GM12878 (cell line): Measurements from ENCODE around the gene THAP4. TPM values are rescaled to one million over a fixed set of nuclear protein-coding genes. Genes with fewer than 3 reads are reported as not detected.

Source experiments
- ATAC-seq: fragments of 200-7000 bp; cut with Tn5 transposase; 3 replicates; pipeline ENCODE4 v1.9.1; 2020; ENCODE audit warnings: mild to moderate bottlenecking, moderate library complexity
- BruUV-seq: library from RNA; stranded (reverse); fragments of 400-500 nt; replicated peaks from 2 replicates; lab custom pipeline; 2021; lab: Mats Ljungman, UMichigan
- CTCF ChIA-PET: fragments of 300-600 bp; sonication (Branson Sonifier 250); formaldehyde crosslinking; extraction: SDS; loops from one replicate; lab custom pipeline; 2021; ENCODE audit warnings: inconsistent platforms; lab: Yijun Ruan, JAX
- POLR2A ChIA-PET: fragments of 350-600 bp; formaldehyde crosslinking; extraction: SDS; loops from one replicate; lab custom pipeline; 2021; ENCODE audit warnings: inconsistent platforms; lab: Charles Lee
- RAD21 ChIA-PET: fragments of 300-600 bp; sonication (Branson Sonifier 250); formaldehyde crosslinking; loops from one replicate; lab custom pipeline; 2023; ENCODE audit warnings: antibody characterized with exemption; ENCODE audit not compliant: unreplicated experiment; lab: Charles Lee
- SMC1A ChIA-PET: fragments of 300-600 bp; sonication (Branson Sonifier 250); formaldehyde crosslinking; loops from one replicate; lab custom pipeline; 2023; ENCODE audit not compliant: unreplicated experiment, uncharacterized antibody; lab: Charles Lee
- DNase-seq: peaks from one replicate; pipeline ENCODE4 v3.0.0-alpha.2; 2011; ENCODE audit warnings: low read depth, low spot score
- FAIRE-seq: peaks from 3 replicates; lab custom pipeline; 2011; peaks lifted over from hg19 to GRCh38; lab: Jason Lieb, UNC
- H2AFZ ChIP-seq: 2 replicates; pipeline ENCODE4 v1.6.0; 2011; ENCODE audit warnings: low read depth, low read length, control low read depth; ENCODE audit not compliant: control insufficient read depth
- H3K27ac ChIP-seq: 2 replicates; pipeline ENCODE4 v1.5.1; 2011; ENCODE audit warnings: control low read depth; ENCODE audit not compliant: control insufficient read depth, insufficient read depth
- H3K27me3 ChIP-seq, 2 experiments: replicated peaks in 1 of 2; 2 replicates each; pipeline versions ENCODE4 v1.6.0 to v1.6.1; 2011; ENCODE audit warnings: low read length in 1 of 2; ENCODE audit not compliant: control insufficient read depth in 2 of 2, insufficient read depth in 2 of 2
- H3K36me3 ChIP-seq, 2 experiments: 2 replicates each; pipeline ENCODE4 v1.5.1; 2011; ENCODE audit warnings: low read length in 1 of 2; ENCODE audit not compliant: control insufficient read depth in 2 of 2, insufficient read depth in 2 of 2
- H3K4me1 ChIP-seq: 2 replicates; pipeline ENCODE4 v1.6.1; 2011; ENCODE audit warnings: mild to moderate bottlenecking, low read length, moderate library complexity, mixed read lengths; ENCODE audit not compliant: control insufficient read depth, insufficient read depth
- H3K4me2 ChIP-seq: 2 replicates; pipeline ENCODE4 v1.6.0; 2011; ENCODE audit warnings: control low read depth; ENCODE audit not compliant: control insufficient read depth, insufficient read depth
- H3K4me3 ChIP-seq: fragments of 200-600 bp; sonication (generic); 2 replicates; pipeline ENCODE4 v1.5.1; 2016
- H3K79me2 ChIP-seq: 2 replicates; pipeline ENCODE4 v1.6.0; 2011; ENCODE audit warnings: low read length; ENCODE audit not compliant: control insufficient read depth, insufficient read depth
- H3K9ac ChIP-seq: 2 replicates; pipeline ENCODE4 v1.8.0; 2011; ENCODE audit warnings: low read length, control low read depth, mixed read lengths; ENCODE audit not compliant: control insufficient read depth, insufficient read depth
- H3K9me3 ChIP-seq: replicated peaks from 3 replicates; pipeline ENCODE4 v1.5.1; 2011; ENCODE audit warnings: mild to moderate bottlenecking, low read length; ENCODE audit not compliant: control insufficient read depth, insufficient read depth
- H4K20me1 ChIP-seq: 2 replicates; pipeline ENCODE4 v1.6.0; 2011; ENCODE audit not compliant: control insufficient read depth, insufficient read depth
- BCL11A ChIP-seq: IDR thresholded peaks from 2 replicates; pipeline ENCODE4 v1.6.1; 2011; ENCODE audit warnings: low read depth, low read length
- CBFB ChIP-seq: IDR thresholded peaks from 2 replicates; pipeline ENCODE4 v1.6.1; 2016; ENCODE audit warnings: antibody characterized with exemption, low read depth
- CHD1 ChIP-seq: IDR thresholded peaks from 2 replicates; pipeline ENCODE4 v1.6.1; 2012; ENCODE audit warnings: low read depth, low read length, improper control_type of control experiment
- EGR1 ChIP-seq, 2 experiments: IDR thresholded peaks; 1 replicate in 1 of 2; 2 replicates in 1 of 2; pipeline ENCODE4 v1.6.1; 2011 to 2012; ENCODE audit warnings: low read depth in 2 of 2, low read length in 2 of 2, borderline replicate concordance in 1 of 2, mild to moderate bottlenecking in 1 of 2, moderate library complexity in 1 of 2
- KLF5 ChIP-seq: fragments of 450-650 bp; IDR thresholded peaks from 2 replicates; pipeline ENCODE4 v1.6.1; 2014; ENCODE audit warnings: mild to moderate bottlenecking; ENCODE audit not compliant: partially characterized antibody
- PML ChIP-seq: IDR thresholded peaks from 2 replicates; pipeline ENCODE4 v1.6.1; 2012; ENCODE audit warnings: low read length, inconsistent platforms
- POLR2AphosphoS5 ChIP-seq: IDR thresholded peaks from 2 replicates; pipeline ENCODE4 v1.6.1; 2011; ENCODE audit warnings: mild to moderate bottlenecking, low read length, inconsistent platforms
- RFX5 ChIP-seq: IDR thresholded peaks from 2 replicates; pipeline ENCODE4 v1.6.1; 2011; ENCODE audit warnings: low read depth, low read length, improper control_type of control experiment
- TCF3 ChIP-seq: IDR thresholded peaks from 2 replicates; pipeline ENCODE4 v1.6.1; 2012; ENCODE audit warnings: low read depth, mild to moderate bottlenecking, low read length, borderline replicate concordance; ENCODE audit not compliant: insufficient read depth
- TCF7 ChIP-seq: IDR thresholded peaks from 2 replicates; pipeline ENCODE4 v1.6.1; 2014; ENCODE audit warnings: antibody characterized with exemption, borderline replicate concordance
- ZNF207 ChIP-seq: fragments of 450-650 bp; IDR thresholded peaks from 2 replicates; pipeline ENCODE4 v1.6.1; 2014; ENCODE audit warnings: antibody characterized with exemption, mild to moderate bottlenecking, borderline replicate concordance
- ZNF622 ChIP-seq: fragments of 450-650 bp; IDR thresholded peaks from 2 replicates; pipeline ENCODE4 v1.6.1; 2017; ENCODE audit warnings: mild to moderate bottlenecking, inconsistent platforms
- ZNF687 ChIP-seq: fragments of 450-650 bp; IDR thresholded peaks from 2 replicates; pipeline ENCODE4 v1.6.1; 2017; ENCODE audit warnings: mild to moderate bottlenecking, moderate library complexity
- ZSCAN29 ChIP-seq: fragments of 450-650 bp; IDR thresholded peaks from 2 replicates; pipeline ENCODE4 v1.6.1; 2017; ENCODE audit warnings: mild to moderate bottlenecking, moderate library complexity
- WGBS: methylation state at CpG from one replicate; pipeline ENCODE4 v1.1.6; 2016; ENCODE audit warnings: low lambda C conversion rate; ENCODE audit not compliant: insufficient replicate concordance, insufficient coverage; ENCODE audit errors: missing lambda C conversion rate; 5-methylcytosine and 5-hydroxymethylcytosine counted together
- in situ Hi-C: fragments of 300-500 bp; cut with MboI; formaldehyde crosslinking; loops from 9 replicates; pipeline ENCODE4 v1.14.3; 2018; ENCODE audit warnings: mixed read lengths
- intact Hi-C: fragments of 100-400 bp; cut with micrococcal nuclease; formaldehyde crosslinking; loops from one replicate; pipeline ENCODE4 v1.14.2; 2022; ENCODE audit not compliant: unreplicated experiment
- polyA plus RNA-seq, 11 experiments: library from polyadenylated mRNA; depleted of rRNA in 4 of 11; unstranded in 6 of 11; stranded (reverse) in 5 of 11; fragments of >200 nt; fragmentation: Nextera tagmentation in 4 of 11; fragmentation: Illumina TruSeq in 1 of 11; extraction: Ambion mirVana in 4 of 11; extraction: Trizol in 1 of 11; gene quantifications; 1 replicate in 1 of 11; 2 replicates in 10 of 11; pipeline versions ENCODE4 v1.2.1 to v1.2.3, GENCODE V29; 2011 to 2016; ENCODE audit warnings: inconsistent platforms in 2 of 11, missing spikeins in 2 of 11, low read depth in 1 of 11
- total RNA-seq, 4 experiments: library from RNA; depleted of rRNA in 3 of 4; stranded (reverse); fragments of >200 nt in 3 of 4; fragmentation: Illumina TruSeq in 1 of 4; extraction: Trizol in 1 of 4; gene quantifications; 2 replicates each; pipeline versions ENCODE4 v1.2.1 to v1.2.3, GENCODE V29; 2013 to 2021
- TF ChIP-seq, protein P1 (sequence below): fragments of 450-650 bp; IDR thresholded peaks from 2 replicates; pipeline ENCODE4 v1.6.1; 2018; ENCODE audit warnings: mild to moderate bottlenecking, low read depth, moderate library complexity; ENCODE audit not compliant: partially characterized antibody
- TF ChIP-seq, protein P2 (sequence below): IDR thresholded peaks from 2 replicates; pipeline ENCODE4 v1.6.1; 2012; ENCODE audit warnings: low read depth, low read length, improper control_type of control experiment

Gene THAP4
- total and polyA plus RNA-seq, 10 of the 15 experiments (the other 5 are each of a cell fraction or from before 2014, with no cell fraction given), result 12.9 to 67.7 (median 44.5) TPM

DNA sequence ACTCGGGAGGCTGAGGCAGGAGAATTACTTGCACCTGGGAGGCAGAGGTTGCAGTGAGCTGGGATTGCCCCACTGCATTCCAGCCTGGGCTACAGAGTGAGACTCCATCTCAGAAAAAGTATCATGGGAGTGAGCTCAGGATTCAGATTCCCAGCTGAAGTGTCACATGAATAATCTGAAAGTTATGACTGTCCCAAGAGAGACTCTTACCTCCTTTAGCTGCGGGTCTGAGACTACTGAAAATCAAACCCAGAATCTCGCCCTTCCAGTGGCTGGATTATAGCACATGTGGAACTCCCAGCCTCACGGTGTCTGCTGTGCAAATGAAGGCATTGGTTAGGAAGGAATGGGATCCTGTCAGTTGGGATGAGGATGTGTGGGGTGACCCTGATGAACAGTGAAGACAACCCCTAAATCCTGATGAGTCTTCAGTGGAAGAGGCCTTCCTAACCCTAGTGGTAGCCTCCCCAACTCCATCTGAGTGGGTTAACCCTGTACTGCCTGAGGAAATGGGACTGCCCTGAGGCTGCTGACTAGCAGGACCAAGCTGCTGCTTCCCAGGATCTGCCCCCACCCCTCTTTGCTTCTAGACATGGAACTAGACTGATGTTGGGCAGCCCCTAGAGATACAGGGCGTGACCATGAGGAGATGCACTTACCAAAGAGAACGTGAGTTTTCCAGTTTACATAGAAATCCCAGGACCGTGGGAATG, 61.9 kb downstream of the THAP4 start:
- WGBS, result 69% methylated on average over 7 of the region's 7 CpGs
- intact Hi-C loops, result no loop called here
- Histone ChIP-seq H3K9me3 (no peaks in the 10 kb centered on the region), H4K20me1 (no peaks in the 10 kb centered on the region), H3K4me2 (no peak overlapping the region), H3K27me3 (no peaks in the 10 kb centered on the region), H3K36me3 (no peaks in the 10 kb centered on the region; a peak in 1 of 4 replicates), H3K4me1 (no peaks in the 10 kb centered on the region), H3K27ac (no peak overlapping the region), H2AFZ (no peak overlapping the region), H3K4me3 (no peak overlapping the region), H3K79me2 (no peaks in the 10 kb centered on the region), H3K9ac (no peak overlapping the region)
- ChIA-PET SMC1A (no interaction called here), POLR2A (no interaction called here), RAD21 (no interaction called here), CTCF (no interaction called here)
- BruUV-seq, result no TSS peak
- DNase-seq (no peak), FAIRE-seq (no peak), ATAC-seq (no peak)
- in situ Hi-C loops, result no loop called here
- no peak for TF ChIP-seq BCL11A
- no peak for TF ChIP-seq TCF7
- no peak for TF ChIP-seq ZNF207
- no peak for TF ChIP-seq ZNF687
- TF ChIP-seq, protein P1, sequence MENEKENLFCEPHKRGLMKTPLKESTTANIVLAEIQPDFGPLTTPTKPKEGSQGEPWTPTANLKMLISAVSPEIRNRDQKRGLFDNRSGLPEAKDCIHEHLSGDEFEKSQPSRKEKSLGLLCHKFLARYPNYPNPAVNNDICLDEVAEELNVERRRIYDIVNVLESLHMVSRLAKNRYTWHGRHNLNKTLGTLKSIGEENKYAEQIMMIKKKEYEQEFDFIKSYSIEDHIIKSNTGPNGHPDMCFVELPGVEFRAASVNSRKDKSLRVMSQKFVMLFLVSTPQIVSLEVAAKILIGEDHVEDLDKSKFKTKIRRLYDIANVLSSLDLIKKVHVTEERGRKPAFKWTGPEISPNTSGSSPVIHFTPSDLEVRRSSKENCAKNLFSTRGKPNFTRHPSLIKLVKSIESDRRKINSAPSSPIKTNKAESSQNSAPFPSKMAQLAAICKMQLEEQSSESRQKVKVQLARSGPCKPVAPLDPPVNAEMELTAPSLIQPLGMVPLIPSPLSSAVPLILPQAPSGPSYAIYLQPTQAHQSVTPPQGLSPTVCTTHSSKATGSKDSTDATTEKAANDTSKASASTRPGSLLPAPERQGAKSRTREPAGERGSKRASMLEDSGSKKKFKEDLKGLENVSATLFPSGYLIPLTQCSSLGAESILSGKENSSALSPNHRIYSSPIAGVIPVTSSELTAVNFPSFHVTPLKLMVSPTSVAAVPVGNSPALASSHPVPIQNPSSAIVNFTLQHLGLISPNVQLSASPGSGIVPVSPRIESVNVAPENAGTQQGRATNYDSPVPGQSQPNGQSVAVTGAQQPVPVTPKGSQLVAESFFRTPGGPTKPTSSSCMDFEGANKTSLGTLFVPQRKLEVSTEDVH, result no peak
- TF ChIP-seq RFX5, result no peak
- TF ChIP-seq, protein P2, sequence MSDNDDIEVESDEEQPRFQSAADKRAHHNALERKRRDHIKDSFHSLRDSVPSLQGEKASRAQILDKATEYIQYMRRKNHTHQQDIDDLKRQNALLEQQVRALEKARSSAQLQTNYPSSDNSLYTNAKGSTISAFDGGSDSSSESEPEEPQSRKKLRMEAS, result no peak
- TF ChIP-seq CHD1, result no peak
- no peak for TF ChIP-seq CBFB
- TF ChIP-seq KLF5, result no peak
- no peak for TF ChIP-seq ZSCAN29
- TF ChIP-seq ZNF622, result no peak
- TF ChIP-seq PML, result no peak
- TF ChIP-seq EGR1 (IDR thresholded peaks at IDR 0.05; ENCODE audit: borderline replicate concordance in 1 of 2, low read depth in 2 of 2, low read length in 2 of 2), result no peak
- no peak for TF ChIP-seq POLR2AphosphoS5
- TF ChIP-seq TCF3, result no peak
